ENCODE data around the gene TRPV4.

DNA sequence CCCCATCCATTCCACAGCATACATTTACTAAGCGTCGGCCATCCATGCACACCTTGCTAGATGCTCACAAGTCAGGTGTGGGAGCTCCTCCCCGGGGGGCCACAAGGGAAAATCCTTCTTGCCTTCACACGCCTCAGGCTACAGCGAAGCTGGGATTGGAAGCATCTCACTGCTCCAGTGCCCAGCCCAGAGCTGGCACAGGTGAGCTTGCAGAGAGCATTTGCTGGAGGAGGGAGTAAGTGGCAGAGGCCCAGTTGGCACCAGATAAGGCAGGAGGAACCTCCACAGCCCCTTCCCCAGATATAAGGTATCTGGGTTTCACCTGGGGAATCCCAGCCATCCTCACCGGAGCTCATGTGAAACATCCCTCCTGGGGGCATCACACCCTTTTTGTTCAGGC, 1.8 kb downstream of the TRPV4 start:
- TF ChIP-seq, protein P1, sequence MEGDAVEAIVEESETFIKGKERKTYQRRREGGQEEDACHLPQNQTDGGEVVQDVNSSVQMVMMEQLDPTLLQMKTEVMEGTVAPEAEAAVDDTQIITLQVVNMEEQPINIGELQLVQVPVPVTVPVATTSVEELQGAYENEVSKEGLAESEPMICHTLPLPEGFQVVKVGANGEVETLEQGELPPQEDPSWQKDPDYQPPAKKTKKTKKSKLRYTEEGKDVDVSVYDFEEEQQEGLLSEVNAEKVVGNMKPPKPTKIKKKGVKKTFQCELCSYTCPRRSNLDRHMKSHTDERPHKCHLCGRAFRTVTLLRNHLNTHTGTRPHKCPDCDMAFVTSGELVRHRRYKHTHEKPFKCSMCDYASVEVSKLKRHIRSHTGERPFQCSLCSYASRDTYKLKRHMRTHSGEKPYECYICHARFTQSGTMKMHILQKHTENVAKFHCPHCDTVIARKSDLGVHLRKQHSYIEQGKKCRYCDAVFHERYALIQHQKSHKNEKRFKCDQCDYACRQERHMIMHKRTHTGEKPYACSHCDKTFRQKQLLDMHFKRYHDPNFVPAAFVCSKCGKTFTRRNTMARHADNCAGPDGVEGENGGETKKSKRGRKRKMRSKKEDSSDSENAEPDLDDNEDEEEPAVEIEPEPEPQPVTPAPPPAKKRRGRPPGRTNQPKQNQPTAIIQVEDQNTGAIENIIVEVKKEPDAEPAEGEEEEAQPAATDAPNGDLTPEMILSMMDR (conservative IDR thresholded peaks at IDR 0.05; ENCODE audit: low read depth, low read length): no peak
- TF ChIP-seq EZH2 (IDR thresholded peaks at IDR 0.05; ENCODE audit: low read length, unreplicated experiment): no peak

Data from PC-3 (cell line).